HEK293 (cell line): Measurements from ENCODE around the gene FBLN2.
A peak's percentile ranks its signal among the peaks of the same experiment; 100 is the strongest.

Experiments used
- CTCF ChIA-PET: fragments of 350-600 bp; formaldehyde crosslinking; extraction: SDS; loops from one replicate; lab custom pipeline; 2021; ENCODE audit warnings: antibody characterized with exemption; lab: Yijun Ruan, JAX
- POLR2A ChIA-PET: fragments of 300-600 bp; formaldehyde crosslinking; extraction: SDS; loops from one replicate; lab custom pipeline; 2020; ENCODE audit warnings: antibody characterized with exemption, inconsistent platforms; lab: Yijun Ruan, JAX
- H3K27ac ChIP-seq: fragments of 200-500 bp; sonication (Bioruptor generic); 2 replicates; pipeline ENCODE4 v1.5.1; 2014; ENCODE audit warnings: low read depth, low read length, control low read depth, inconsistent platforms; ENCODE audit errors: extremely low read depth
- H3K36me3 ChIP-seq, 2 experiments: fragments of 200-500 bp in 1 of 2; sonication (Bioruptor generic) in 1 of 2; 1 replicate in 1 of 2; 2 replicates in 1 of 2; pipeline ENCODE4 v1.5.1; 2014 to 2017; ENCODE audit warnings: inconsistent platforms in 2 of 2, low read length in 2 of 2; ENCODE audit not compliant: control insufficient read depth in 2 of 2, insufficient read depth in 1 of 2
- H3K4me1 ChIP-seq: fragments of 200-500 bp; sonication (Bioruptor generic); 2 replicates; pipeline ENCODE4 v1.5.1; 2014; ENCODE audit warnings: mild to moderate bottlenecking, low read length, inconsistent platforms; ENCODE audit not compliant: control insufficient read depth, insufficient read depth
- H3K4me3 ChIP-seq: 2 replicates; pipeline ENCODE4 v1.5.1; 2011; ENCODE audit warnings: low read depth, mild to moderate bottlenecking, control low read depth, low read length, moderate library complexity
- H3K9me3 ChIP-seq: fragments of 200-500 bp; sonication (Bioruptor generic); 2 replicates; pipeline ENCODE4 v1.5.1; 2014; ENCODE audit warnings: low read depth, low read length, inconsistent platforms; ENCODE audit not compliant: control insufficient read depth, insufficient read depth
- EGR2 ChIP-seq: fragments of 450-650 bp; formaldehyde crosslinking; IDR thresholded peaks from 2 replicates; pipeline ENCODE4 v1.5.1; 2016; ENCODE audit warnings: low read depth, missing biosample characterization, missing genetic modification characterization
- INSM2 ChIP-seq: fragments of 450-650 bp; formaldehyde crosslinking; IDR thresholded peaks from 2 replicates; pipeline ENCODE4 v1.5.1; 2016; ENCODE audit warnings: missing biosample characterization, missing genetic modification characterization
- ZFHX2 ChIP-seq: fragments of 450-650 bp; formaldehyde crosslinking; conservative IDR thresholded peaks from 2 replicates; pipeline ENCODE4 v1.5.1; 2016; ENCODE audit warnings: missing biosample characterization, missing genetic modification characterization
- ZNF37A ChIP-seq: fragments of 450-650 bp; IDR thresholded peaks from 2 replicates; pipeline ENCODE4 v1.5.1; 2018; ENCODE audit warnings: missing biosample characterization, missing genetic modification characterization
- ZNF621 ChIP-seq: fragments of 450-650 bp; formaldehyde crosslinking; IDR thresholded peaks from 2 replicates; pipeline ENCODE4 v1.5.1; 2017; ENCODE audit warnings: missing biosample characterization, missing genetic modification characterization
- ZSCAN30 ChIP-seq: fragments of 450-650 bp; IDR thresholded peaks from 2 replicates; pipeline ENCODE4 v1.5.1; 2018; ENCODE audit warnings: missing biosample characterization, mild to moderate bottlenecking, missing genetic modification characterization, moderate library complexity
- ZXDB ChIP-seq: fragments of 450-650 bp; formaldehyde crosslinking; IDR thresholded peaks from 2 replicates; pipeline ENCODE4 v1.5.1; 2016; ENCODE audit warnings: missing biosample characterization, missing genetic modification characterization
- TF ChIP-seq, protein P1 (sequence below): fragments of 450-650 bp; formaldehyde crosslinking; IDR thresholded peaks from 2 replicates; pipeline ENCODE4 v1.5.1; 2017; ENCODE audit warnings: missing biosample characterization, missing genetic modification characterization

The FBLN2 gene

GRCh38 chr3:13638927-13639326, 90.0 kb downstream of the FBLN2 start:
- POLR2A ChIA-PET = no interaction called here
- H3K4me3 ChIP-seq = no peak overlapping the region
- peak; percentile 80 for TF ChIP-seq EGR2 (tag by site-specific recombination)
- no peak for TF ChIP-seq INSM2 (tag by site-specific recombination)
- TF ChIP-seq ZFHX2 (tag by site-specific recombination) = peak; percentile 60
- TF ChIP-seq, all 188 proteins: peak for 2
- Histone ChIP-seq H3K27ac (no peak overlapping the region), H3K36me3 (no peaks in the 10 kb centered on the region), H3K9me3 (no peaks in the 10 kb centered on the region), H3K4me1 (no peaks in the 10 kb centered on the region)
- CTCF ChIA-PET = interaction anchor here (1.0 to 1.3 kb wide), 2 partner anchors 9 to 143 kb away, joined by 5 to 6 read pairs; no protein-coding TSS in a partner anchor

- no peak overlapping the region for H3K4me3 ChIP-seq
- no peak for TF ChIP-seq ZNF37A (tag by site-specific recombination)
- TF ChIP-seq ZSCAN30 = no peak
- no peak overlapping the region for H3K27ac ChIP-seq
- H3K36me3 ChIP-seq = no peaks in the 10 kb centered on the region
- no peaks in the 10 kb centered on the region for H3K4me1 ChIP-seq
- ChIA-PET CTCF (interaction anchor here (0.7 to 2.7 kb wide), 5 partner anchors 65 to 551 kb away, joined by 3 to 16 read pairs (median 4); no protein-coding TSS in a partner anchor), POLR2A (no interaction called here)
- H3K9me3 ChIP-seq = no peaks in the 10 kb centered on the region
These were observed 93.7 kb downstream of the FBLN2 start for GRCh38 chr3:13642597-13642996.

GRCh38 chr3:13644341-13645117, 95.6 kb downstream of the FBLN2 start:
- no peak overlapping the region for H3K27ac ChIP-seq
- no peak overlapping the region for H3K4me3 ChIP-seq
- POLR2A ChIA-PET = interaction anchor here (0.6 to 1.1 kb wide), 2 partner anchors 34 to 148 kb away, joined by 3 to 4 read pairs; no protein-coding TSS in a partner anchor
- CTCF ChIA-PET = interaction anchor here (0.5 to 9.0 kb wide), 8 partner anchors 9 to 149 kb away, joined by 3 to 219 read pairs (median 4); no protein-coding TSS in a partner anchor
- TF ChIP-seq, protein P1, sequence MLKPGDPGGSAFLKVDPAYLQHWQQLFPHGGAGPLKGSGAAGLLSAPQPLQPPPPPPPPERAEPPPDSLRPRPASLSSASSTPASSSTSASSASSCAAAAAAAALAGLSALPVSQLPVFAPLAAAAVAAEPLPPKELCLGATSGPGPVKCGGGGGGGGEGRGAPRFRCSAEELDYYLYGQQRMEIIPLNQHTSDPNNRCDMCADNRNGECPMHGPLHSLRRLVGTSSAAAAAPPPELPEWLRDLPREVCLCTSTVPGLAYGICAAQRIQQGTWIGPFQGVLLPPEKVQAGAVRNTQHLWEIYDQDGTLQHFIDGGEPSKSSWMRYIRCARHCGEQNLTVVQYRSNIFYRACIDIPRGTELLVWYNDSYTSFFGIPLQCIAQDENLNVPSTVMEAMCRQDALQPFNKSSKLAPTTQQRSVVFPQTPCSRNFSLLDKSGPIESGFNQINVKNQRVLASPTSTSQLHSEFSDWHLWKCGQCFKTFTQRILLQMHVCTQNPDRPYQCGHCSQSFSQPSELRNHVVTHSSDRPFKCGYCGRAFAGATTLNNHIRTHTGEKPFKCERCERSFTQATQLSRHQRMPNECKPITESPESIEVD (tag by site-specific recombination) = no peak
- no peaks in the 10 kb centered on the region for H3K36me3 ChIP-seq
- no peaks in the 10 kb centered on the region for H3K4me1 ChIP-seq
- H3K9me3 ChIP-seq = no peaks in the 10 kb centered on the region

DNA sequence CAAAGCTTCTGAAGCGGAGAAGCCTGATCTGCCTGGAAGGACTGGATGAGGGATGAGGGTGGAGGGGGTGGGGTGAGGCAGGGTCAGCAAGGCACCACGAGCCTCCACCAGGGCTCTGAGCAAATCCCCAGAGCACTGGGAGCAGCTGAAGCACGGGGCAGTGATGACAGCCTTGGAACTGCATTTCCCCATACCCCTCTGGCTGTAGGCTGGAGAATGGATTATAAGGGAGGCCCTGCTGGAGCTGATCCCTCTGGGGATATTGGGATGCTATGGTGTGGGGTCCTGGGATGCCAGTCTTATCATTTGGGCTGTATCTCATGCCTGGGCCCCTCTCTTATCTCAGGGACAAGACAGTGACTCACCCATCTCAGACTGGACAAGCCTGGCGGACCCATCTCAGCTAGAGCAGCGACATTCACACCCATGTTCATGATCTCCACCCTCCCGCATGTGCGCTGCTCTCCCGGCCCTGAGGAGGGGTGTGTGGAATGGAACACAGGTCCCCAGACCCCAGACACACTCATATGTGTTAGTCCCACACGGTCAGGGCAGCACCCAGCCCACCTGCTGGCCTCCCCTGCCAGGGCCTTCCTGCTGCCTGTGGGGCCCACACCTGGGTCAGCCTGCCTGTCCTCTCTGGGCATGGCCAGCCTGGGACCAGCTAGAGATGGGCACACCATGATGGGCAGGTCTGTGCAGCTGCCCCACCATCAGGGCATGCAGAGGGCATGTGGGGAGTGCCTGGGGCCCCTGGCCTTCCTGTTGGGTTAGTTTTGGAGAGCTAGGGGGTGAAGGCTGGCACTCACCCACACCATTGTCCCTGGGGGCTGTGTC, 97.1 kb downstream of the FBLN2 start:
- POLR2A ChIA-PET = interaction anchor here (1.1 kb wide), 1 partner anchor 150 kb away, joined by 3 read pairs; no protein-coding TSS in a partner anchor
- Histone ChIP-seq H3K4me3 (no peak overlapping the region), H3K4me1 (no peaks in the 10 kb centered on the region), H3K27ac (no peak overlapping the region), H3K36me3 (no peaks in the 10 kb centered on the region), H3K9me3 (no peaks in the 10 kb centered on the region)
- CTCF ChIA-PET = interaction anchor here (0.6 to 9.0 kb wide), 11 partner anchors 9 to 640 kb away, joined by 3 to 219 read pairs (median 5); no protein-coding TSS in a partner anchor
- TF ChIP-seq ZNF621 (no peak), ZXDB (tag by site-specific recombination) (no peak)
